Stimulated activated CD8-positive, alpha-beta memory T cell treated with anti-CD3 and anti-CD28 coated beads, Interleukin-15, amount 100 ng/mL, for 48 hours (primary cell): ENCODE results near the gene EXD1.

ENCODE experiments used
- DNase-seq, 2 donors: peaks; one replicate each; pipeline ENCODE4 v3.0.0-alpha.2; 2020; ENCODE audit warnings: low read depth in 2 of 2

The EXD1 gene

DNA sequence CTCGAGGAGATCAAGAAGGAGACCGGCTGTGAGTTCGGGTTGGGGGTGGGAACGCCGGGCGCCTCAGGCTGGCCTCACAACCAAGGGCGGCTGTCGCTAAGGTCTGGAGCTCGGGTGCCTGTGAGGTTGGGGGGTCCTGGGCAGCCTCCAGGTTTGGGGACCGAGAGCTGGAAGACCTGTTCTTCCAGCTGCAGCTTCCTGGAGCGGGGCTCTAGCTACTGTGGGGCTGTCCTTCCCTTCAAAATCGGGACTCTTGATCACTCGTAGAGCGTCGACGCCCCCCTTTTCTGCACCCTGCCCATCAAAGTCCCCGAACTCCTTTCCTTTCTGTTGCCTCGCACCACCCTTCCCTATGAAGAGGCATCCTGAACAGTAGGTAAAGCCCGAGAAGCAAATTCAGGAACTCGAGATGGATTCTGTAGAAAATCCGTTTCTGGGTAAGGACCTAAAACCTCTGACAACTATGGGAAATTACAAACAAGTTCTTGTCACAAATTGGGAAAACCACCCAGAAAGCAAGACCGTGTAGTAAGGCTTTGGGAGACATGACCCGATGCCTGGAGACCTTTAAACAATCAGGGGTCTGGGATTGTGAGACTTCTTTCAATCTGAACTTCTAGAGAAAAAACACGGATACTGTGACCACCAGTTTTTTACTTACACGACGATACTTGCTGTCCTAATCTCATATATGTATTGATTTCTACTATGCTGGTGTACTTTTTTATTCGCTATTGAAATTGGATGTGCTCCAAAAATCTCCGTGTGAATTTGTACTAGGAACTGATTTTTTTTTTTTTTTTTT, 1.1 kb upstream of the EXD1 start:
- no peak for DNase-seq

- DNase-seq = no peak
These were observed 260 bp downstream of the EXD1 start for GRCh38 chr15:41230345-41230649.

GRCh38 chr15:41219381-41219780, 11.2 kb downstream of the EXD1 start:
- DNase-seq = no peak

DNA sequence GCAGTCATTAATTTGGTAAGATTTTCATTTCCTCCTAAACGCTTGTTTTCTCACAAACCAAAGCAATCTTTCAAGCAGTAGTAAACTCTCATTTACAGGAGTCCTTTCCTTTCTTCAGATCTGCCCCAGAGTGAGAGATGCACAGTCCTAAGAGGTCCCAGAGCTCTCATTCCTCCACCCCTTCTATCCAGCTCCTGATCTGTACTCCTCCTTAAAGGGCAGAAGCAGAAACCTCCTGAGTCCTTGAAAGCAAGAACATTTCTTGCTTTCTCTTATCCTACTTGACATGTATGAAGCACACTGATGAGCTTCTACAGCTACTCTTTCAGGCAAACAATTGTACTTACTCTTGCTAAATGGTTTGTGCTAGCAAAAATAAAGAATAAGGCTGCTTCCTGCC, 11.7 kb downstream of the EXD1 start:
- no peak for DNase-seq

DNA sequence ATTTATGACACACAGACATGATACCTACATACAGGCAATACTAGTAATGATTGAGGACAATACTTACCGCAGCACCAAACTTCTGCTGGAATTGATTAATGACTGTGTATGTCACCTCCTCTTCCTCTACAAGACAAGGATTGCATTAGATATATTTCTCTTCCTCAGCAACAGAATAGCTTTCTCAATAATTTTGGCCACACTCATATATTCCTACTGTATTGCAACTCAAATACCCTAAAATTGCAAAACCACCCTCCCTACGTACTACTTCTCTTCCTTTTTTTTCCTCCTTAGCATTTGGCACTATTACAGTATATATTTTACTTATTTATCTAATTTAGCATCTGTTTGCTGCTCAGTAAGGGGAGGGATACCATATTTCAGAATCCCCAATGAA, 14.8 kb downstream of the EXD1 start:
- DNase-seq = no peak

DNA sequence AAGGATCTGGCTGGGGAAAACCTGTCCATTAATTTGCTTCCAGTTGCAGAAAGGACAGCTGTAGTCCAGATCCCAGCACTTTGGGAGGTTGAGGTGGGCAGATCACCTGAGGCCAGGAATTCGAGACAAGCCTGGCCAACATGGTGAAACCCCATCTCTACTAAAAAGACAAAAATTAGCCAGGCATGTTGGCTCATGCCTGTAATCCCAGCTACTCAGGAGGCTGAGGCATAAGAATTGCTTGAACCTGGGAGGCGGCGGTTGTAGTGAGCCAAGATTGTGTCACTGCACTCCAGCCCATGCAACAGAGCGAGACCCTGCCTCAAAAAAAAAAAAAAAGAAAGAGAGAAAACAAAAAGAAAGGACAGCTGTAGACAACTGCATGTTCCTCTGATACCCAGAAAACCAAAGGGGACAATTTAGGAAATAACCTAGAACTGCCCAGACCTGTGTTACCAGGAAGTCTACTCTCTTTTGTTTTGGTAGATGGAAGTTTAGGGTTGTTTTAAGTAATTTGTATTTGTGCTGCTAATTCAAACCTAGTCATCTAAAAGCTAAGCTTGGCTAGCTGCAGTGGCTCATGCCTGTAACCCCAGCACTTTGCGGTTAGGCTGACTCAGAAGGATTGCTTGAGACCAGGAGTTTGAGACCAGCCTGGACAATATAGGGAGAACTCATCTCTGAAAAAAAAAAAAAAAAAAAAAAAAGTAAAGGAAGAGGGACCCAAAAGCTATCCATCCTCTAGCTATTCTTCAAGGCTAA, 22.7 kb downstream of the EXD1 start:
- DNase-seq = no peak

GRCh38 chr15:41205315-41205714, 25.2 kb downstream of the EXD1 start:
- no peak for DNase-seq

DNA sequence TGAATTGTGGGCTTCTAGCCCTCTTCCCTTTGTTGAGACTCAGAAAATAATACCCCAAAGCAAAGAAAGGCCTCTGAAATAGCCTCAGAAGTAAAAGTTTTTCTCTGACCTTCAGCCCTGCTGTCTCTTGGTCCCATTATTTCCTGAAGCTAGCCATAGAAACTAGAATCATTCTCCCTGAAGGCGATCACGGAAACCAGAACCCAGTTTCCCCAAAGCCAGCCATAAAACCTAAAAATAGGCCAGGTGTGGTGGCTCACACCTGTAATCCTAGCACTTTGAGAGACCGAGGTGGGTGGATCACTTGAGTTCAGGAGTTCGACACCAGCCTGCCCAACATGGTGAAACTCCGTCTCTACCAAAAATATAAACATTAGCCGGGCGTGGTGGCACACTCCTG, 27.2 kb downstream of the EXD1 start:
- no peak for DNase-seq

- no peak for DNase-seq
These were observed 31.1 kb downstream of the EXD1 start for GRCh38 chr15:41199470-41199869.

- no peak for DNase-seq
These were observed 36.1 kb downstream of the EXD1 start for GRCh38 chr15:41194444-41194843.

DNA sequence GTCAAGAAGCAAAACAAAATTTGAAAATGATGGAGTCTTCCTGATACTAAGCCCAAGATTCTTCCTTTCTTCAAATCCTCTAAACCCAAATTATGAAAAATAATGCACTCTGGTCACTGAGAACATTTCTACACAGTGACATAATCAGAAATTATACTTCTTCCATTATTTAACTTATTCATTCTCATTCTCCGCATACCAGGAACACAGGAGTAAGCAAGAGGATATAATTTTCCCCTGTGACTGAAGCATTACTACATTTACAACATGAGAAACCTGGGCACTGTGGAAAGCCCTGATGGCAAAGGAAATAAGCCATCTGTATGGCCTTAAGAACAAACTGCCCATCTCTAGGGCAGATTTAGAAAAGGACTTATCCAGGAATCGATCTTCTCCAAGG, 47.0 kb downstream of the EXD1 start:
- no peak for DNase-seq

DNA sequence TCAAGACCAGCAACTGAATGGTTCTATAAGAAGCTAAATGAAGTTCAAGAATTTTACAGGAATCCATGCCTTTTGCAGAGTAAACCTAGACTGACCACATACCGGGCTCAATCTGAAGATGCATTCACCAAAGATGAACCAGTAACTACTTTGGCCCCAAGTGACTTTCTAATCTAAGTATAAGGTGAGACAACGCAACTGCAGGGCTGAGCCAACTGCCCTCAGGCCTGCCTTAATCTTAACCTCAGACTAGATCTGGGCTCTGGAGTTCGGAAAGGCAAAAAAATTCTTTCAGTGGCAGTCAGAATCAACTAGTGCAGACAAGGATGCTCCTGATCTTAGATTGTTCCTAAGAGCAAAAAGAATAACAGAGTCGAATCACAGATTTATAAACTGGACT, 48.3 kb downstream of the EXD1 start:
- DNase-seq = no peak

DNA sequence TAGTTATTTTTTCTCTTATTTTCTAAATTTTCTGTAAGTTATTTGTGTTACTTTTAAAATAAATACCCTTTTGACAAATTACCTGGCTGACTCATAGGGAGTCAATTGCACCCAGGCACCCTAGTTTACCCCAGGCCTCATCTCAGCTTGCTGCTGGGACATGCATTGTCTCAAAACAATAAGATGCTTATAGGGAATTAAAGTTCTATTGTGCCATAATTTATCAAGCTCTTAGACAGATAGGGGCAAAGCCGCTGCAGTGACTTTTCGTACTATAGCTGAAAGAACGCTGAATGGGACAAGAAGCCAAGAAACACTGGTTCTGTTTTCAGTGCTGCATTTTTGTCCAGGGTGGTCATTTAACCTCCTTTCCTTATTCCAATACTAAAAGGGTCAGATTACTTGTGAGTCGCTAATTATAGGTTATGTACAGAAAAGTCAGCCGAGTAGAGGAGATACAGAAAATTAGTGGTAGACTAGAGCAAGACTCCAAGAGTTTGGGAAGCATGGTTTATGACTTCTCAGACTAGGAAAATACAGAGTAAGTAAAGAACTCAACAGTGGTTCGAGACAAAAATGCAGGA, 50.3 kb downstream of the EXD1 start:
- no peak for DNase-seq

DNA sequence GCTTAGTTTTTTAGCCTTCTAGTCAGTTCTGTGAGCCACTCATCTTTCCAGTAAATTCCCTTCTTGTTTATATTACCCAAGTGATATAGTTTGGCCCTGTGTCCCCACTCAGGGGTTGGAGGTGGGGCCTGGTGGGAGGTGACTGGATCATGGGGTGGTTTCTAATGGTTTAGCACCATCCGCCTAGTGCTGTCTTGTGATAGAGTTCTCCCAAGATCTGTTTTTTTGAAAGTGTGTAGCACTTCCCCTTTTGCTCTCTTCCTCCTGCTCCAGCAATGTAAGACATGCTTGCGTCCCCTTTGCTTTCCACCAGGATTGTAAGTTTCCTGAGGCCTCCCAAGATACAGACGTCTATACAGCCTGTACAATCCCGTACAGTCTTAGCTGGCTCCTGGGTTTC, 60.8 kb downstream of the EXD1 start:
- DNase-seq = no peak

DNA sequence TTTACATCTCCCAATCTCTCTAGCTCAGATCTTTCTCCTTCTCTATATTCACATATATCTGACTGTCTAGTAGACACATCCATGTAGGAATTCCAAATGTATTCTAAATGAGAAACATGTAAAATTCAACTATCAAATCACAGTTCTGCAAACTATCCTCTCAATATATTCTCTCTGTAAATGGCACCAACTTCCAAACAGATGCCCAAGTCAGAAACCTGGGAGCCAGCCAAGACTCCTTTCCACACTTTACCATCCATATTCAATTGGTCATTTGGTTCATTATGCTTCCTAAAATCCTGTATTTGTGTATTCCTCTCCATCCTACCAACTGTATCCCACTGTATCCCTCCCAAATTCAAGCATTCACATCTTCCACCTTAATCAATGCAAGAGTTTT, 61.5 kb downstream of the EXD1 start:
- DNase-seq = no peak

DNA sequence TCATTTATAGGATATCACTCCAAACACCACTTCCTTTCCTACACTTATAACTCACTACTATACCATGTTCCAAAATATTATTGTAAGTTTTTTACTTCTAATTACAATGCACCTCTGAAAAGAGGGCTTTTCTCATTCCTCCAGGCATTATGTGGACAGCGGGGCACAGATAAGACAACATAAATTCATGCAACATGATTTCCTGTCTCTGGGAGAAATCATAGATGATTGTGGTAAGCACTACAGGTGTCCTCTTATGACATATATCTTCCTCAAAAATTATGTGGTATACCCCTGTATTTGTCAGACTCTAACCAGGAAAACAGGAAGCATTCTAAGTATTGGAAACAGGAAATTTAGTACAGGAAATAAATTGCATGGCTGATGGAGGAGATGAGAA, 68.8 kb downstream of the EXD1 start:
- DNase-seq = no peak

DNA sequence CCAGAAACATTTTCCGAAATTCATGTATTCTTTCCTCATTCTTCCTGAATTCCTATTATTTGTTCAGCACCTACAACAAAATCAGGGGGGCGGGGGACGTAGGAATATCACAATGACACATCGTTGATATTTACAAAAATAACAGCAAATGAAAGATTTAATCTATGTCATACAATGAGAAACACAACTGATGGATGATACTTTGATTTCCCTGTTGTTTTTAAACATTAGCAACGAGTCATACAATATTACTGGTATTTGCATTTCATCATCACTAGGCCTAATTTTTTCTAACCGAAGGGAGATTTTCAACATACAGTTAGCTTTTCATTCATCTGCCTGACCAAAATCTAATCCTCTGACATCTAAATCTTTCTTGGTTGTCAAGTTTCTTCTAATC, 69.2 kb downstream of the EXD1 start:
- no peak for DNase-seq

GRCh38 chr15:41160639-41161315, 69.8 kb downstream of the EXD1 start:
- DNase-seq = no peak

DNA sequence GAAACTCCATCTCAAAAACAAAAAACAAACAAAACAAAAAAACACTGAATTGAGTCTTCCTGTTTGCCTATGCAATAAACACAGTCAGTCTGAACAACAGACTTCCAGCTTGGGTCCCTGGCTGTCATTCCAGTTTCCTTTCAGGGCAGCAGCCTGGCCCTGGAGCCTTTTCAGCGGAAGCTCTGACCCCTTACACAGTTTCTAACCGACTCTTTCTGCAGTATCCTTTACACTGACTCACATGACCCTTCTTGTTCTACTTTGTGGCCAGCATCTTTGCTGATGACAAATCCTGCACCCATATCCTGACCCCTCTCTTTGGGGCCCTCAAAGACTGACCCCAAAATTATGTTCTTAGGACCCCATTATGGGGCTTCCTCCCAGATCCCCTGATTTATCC, 76.1 kb downstream of the EXD1 start:
- no peak for DNase-seq

DNA sequence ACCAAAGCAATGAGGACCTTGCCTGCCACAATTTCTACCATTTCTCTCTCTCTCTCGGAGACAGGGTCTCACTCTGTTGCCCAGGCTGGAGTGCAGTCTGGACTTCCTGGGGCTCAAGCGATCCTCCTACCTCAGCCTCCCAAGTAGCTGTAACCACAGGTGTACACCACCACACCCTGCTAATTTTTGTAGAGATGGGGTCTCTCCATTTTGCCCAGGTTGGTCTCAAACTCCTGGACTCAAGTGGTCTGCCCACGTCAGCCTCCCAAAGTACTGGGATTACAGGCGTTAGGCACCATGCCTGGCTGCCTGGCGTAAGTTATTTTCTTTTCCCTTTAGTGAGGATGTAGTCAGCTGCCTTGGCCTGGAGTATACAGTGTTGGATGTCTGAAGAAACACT, 76.8 kb downstream of the EXD1 start:
- no peak for DNase-seq

DNA sequence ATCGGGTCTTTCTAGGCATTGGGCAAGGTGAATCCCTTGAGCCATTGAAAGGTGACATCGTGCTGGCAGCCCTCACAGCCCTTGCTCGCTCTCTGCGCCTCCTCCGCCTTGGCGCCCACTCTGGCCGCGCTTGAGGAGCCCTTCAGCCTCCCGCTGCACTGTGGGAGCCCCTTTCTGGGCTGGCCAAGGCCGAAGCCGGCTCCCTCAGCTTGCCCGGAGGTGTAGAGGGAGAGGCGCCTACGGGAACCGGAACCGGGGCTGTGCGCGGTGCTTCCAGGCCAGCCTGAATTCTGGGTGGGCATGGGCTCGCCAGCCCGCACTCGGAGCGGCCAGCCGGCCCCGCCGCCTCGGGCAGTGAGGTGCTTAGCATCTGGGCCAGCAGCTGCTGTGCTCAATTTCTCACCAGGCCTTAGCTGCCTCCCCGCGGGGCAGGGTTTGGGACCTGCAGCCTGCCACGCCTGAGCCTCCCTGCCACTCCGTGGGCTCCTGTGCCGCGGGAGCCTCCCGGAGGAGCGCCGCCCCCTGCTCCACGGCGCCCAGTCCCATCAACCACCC, 79.0 kb downstream of the EXD1 start:
- no peak for DNase-seq

DNA sequence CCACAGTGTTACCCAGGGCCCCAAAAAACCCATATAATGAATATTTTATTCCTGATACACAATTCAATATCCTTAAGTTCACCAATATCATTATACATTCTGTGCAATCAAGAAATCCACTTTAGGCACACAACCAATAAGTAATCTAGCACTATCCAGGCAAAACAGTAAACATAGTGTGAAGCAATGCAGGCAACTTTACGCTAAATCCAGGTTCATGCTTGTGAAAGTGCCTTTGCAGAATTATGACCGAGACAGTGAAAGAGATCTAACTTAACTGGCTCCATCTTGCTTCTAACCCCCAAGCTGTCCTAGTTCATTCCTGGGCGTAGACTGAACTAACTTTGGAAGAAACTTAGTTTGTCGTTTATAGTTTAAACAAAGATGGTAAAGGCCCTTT, 80.3 kb downstream of the EXD1 start:
- no peak for DNase-seq
